Lung (tissue), 12 donors: ENCODE results near the gene COCH. TPM values are rescaled to one million over a fixed set of nuclear protein-coding genes. Genes with fewer than 3 reads are reported as not detected.

Experiments used
- ATAC-seq: fragments of 200-7000 bp; cut with Tn5 transposase; one replicate; pipeline ENCODE4 v1.9.1; 2020; ENCODE audit warnings: moderate number of reproducible peaks; ENCODE audit not compliant: insufficient read depth, low FRiP score
- DNase-seq, 3 donors: peaks; one replicate each; pipeline ENCODE4 v3.0.0-alpha.2; 2013 to 2017
- H3K27ac ChIP-seq, 2 donors: one replicate each; pipeline ENCODE4 v1.5.1; 2013; ENCODE audit warnings: mild to moderate bottlenecking in 2 of 2, moderate library complexity in 2 of 2, control low read depth in 1 of 2, inconsistent platforms in 1 of 2, low read depth in 1 of 2, low read length in 1 of 2
- H3K27me3 ChIP-seq, 3 donors: one replicate each; pipeline ENCODE4 v1.5.1; 2013; ENCODE audit warnings: low read length in 2 of 3; ENCODE audit not compliant: control insufficient read depth in 3 of 3, insufficient read depth in 3 of 3
- H3K36me3 ChIP-seq, 4 donors: one replicate each; pipeline ENCODE4 v1.5.1; 2013; ENCODE audit warnings: low read length in 4 of 4, mild to moderate bottlenecking in 1 of 4, moderate library complexity in 1 of 4; ENCODE audit not compliant: control insufficient read depth in 4 of 4, insufficient read depth in 4 of 4
- H3K4me1 ChIP-seq, 5 donors: one replicate each; pipeline ENCODE4 v1.5.1; 2013; ENCODE audit warnings: low read length in 5 of 5, mild to moderate bottlenecking in 2 of 5, moderate library complexity in 1 of 5; ENCODE audit not compliant: control insufficient read depth in 5 of 5, insufficient read depth in 5 of 5
- H3K4me3 ChIP-seq: one replicate; pipeline ENCODE4 v1.5.1; 2013; ENCODE audit warnings: mild to moderate bottlenecking, control low read depth, moderate library complexity
- H3K9ac ChIP-seq, 2 donors: one replicate each; pipeline ENCODE4 v1.5.1; 2013; ENCODE audit warnings: low read length in 2 of 2, control low read depth in 1 of 2; ENCODE audit not compliant: insufficient read depth in 1 of 2
- H3K9me3 ChIP-seq, 4 donors: one replicate each; pipeline ENCODE4 v1.5.1; 2013; ENCODE audit warnings: low read length in 3 of 4, mild to moderate bottlenecking in 1 of 4, moderate library complexity in 1 of 4; ENCODE audit not compliant: control insufficient read depth in 4 of 4, insufficient read depth in 3 of 4
- WGBS, 2 donors: extraction: QIAGEN DNeasy Blood & Tissue Kit; methylation state at CpG; one replicate each; pipeline ENCODE4 v1.1.7; 2013; 5-methylcytosine and 5-hydroxymethylcytosine counted together
- polyA plus RNA-seq, 2 donors: library from polyadenylated mRNA; stranded (reverse); fragments of 200-250 nt; gene quantifications; one replicate each; pipeline ENCODE4 v1.2.1, GENCODE V29; 2013
- total RNA-seq, 2 donors: library from RNA; depleted of rRNA in 1 of 2; stranded (reverse); fragments of >200 nt in 1 of 2; gene quantifications; one replicate each; pipeline ENCODE4 v1.2.1, GENCODE V29; 2014 to 2021
- TF ChIP-seq, protein P1 (sequence below): IDR thresholded peaks from 2 replicates; pipeline ENCODE4 v1.5.1; 2012; ENCODE audit warnings: mild to moderate bottlenecking; ENCODE audit errors: control extremely low read depth, extremely low read depth
- donor health status: control.
- donor health status: control.
- donor health status: Bipolar disorder and iron deficiency.
- donor health status: healthy.
- donor health status: DM: yes; HTN: yes; CAD: no.

COCH gene
- total and polyA plus RNA-seq, 4 donors: 0.06 to 0.71 (median 0.31) TPM

DNA sequence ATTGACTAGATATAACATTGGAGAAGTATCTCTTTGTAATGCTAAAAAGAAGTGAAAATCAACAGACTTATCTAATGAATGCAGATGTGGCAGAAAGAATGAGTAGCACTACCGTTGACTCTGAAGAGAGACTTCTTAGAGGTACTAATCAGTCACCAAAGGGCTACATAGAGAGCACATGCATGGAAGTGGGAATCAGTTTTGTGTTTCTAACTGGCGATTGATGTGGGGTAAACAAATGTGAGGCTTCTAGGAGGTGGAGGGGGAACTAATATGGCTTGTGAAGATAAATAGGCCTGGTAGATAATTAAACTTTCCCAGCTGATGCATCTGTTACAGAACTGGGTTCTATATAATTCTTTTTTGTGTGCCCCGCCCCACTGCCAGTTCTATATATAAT is 10.5 kb downstream of the COCH start:
- H3K4me1 ChIP-seq: peaks cover 0 to 2% (median 1%) of the 10 kb centered on the region in 5 donors
- TF ChIP-seq, protein P1, sequence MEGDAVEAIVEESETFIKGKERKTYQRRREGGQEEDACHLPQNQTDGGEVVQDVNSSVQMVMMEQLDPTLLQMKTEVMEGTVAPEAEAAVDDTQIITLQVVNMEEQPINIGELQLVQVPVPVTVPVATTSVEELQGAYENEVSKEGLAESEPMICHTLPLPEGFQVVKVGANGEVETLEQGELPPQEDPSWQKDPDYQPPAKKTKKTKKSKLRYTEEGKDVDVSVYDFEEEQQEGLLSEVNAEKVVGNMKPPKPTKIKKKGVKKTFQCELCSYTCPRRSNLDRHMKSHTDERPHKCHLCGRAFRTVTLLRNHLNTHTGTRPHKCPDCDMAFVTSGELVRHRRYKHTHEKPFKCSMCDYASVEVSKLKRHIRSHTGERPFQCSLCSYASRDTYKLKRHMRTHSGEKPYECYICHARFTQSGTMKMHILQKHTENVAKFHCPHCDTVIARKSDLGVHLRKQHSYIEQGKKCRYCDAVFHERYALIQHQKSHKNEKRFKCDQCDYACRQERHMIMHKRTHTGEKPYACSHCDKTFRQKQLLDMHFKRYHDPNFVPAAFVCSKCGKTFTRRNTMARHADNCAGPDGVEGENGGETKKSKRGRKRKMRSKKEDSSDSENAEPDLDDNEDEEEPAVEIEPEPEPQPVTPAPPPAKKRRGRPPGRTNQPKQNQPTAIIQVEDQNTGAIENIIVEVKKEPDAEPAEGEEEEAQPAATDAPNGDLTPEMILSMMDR: no peak
- H3K36me3 ChIP-seq: no peaks in the 10 kb centered on the region
- no peak for ATAC-seq
- DNase-seq: no peak
- no peak overlapping the region for H3K4me3 ChIP-seq
- H3K27ac ChIP-seq: no peak overlapping the region
- H3K9ac ChIP-seq: no peak overlapping the region
- no peaks in the 10 kb centered on the region for H3K27me3 ChIP-seq
- no peaks in the 10 kb centered on the region for H3K9me3 ChIP-seq
- 80 to 89% methylated on average over 3 of the region's 3 CpGs for WGBS, 2 donors

DNA sequence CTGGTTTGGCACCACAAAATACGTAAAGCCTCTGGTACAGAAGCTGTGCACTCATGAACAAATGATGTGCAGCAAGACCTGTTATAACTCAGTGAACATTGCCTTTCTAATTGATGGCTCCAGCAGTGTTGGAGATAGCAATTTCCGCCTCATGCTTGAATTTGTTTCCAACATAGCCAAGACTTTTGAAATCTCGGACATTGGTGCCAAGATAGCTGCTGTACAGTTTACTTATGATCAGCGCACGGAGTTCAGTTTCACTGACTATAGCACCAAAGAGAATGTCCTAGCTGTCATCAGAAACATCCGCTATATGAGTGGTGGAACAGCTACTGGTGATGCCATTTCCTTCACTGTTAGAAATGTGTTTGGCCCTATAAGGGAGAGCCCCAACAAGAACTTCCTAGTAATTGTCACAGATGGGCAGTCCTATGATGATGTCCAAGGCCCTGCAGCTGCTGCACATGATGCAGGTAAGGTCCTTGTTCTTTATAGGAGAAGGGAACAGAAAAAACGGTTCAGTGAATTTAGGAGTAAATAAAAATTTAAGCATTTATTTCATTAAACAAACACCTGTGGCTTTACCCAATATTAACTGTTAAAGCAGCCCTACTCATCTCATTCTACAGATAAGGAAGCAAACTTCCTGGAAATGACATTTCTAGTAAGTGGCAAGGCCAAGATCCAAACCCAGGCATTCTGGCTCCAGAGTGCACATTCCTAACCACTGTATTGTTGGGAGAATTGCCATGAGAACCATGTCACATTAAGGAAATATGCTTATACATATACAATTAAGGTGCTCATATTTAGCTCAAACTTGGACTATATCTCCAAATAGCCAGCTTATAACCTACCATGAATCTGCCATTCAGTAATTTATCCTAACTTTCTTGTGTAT is 11.7 kb downstream of the COCH start:
- Histone ChIP-seq H3K4me3 (no peak overlapping the region), H3K27ac (no peak overlapping the region), H3K36me3 (no peaks in the 10 kb centered on the region), H3K27me3 (no peaks in the 10 kb centered on the region), H3K9ac (no peak overlapping the region), H3K9me3 (no peaks in the 10 kb centered on the region), H3K4me1 (peaks cover 0 to 2% (median 1%) of the 10 kb centered on the region in 5 donors)
- TF ChIP-seq, protein P1: no peak
- WGBS, 2 donors: 86 to 91% methylated on average over 7 of the region's 7 CpGs
- peak; percentile 13 to 75 (median 31) for DNase-seq
- no peak for ATAC-seq

DNA sequence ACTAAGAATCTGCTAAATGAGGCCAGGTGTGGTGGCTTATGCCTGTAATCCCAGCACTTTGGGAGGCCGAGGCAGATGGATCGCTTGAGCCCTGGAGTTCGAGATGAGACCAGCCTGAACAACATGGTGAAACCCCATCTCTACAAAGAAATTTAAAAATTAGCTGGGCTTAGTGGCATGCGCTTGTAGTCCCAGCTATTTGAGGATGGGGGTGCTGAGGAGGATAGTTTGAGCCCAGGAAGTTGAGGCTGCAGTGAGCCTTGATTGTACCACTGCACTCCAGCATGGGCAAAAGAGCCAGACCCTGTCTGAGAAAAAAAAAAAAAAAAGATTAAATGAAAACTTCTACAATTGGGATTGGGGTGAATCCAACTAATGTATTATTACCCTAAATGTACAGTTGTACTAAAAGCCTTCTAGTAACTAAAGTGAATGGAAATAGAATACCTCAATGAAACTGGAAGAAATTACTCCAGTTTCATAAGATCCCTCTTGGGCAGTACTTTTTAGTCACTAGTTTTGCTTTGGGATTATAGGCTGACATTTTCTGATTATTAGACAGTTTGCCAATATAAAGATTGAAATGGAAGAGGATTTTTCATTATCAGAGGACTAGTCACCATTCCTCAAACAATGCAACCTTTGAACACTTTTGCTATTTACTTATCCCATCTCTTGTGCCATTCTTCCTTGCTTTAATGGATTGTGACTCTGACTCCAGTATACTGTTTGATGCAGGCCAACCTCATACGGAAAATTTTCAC is 14.3 kb downstream of the COCH start:
- Histone ChIP-seq H3K36me3 (peaks cover 0 to 3% (median 0%) of the 10 kb centered on the region in 4 donors), H3K9ac (no peak overlapping the region), H3K4me1 (peaks cover 0 to 2% (median 1%) of the 10 kb centered on the region in 5 donors), H3K9me3 (no peaks in the 10 kb centered on the region), H3K27ac (no peak overlapping the region), H3K27me3 (no peaks in the 10 kb centered on the region), H3K4me3 (no peak overlapping the region)
- TF ChIP-seq, protein P1: no peak
- no peak for DNase-seq
- no peak for ATAC-seq
- 97% methylated on average over 5 of the region's 5 CpGs for whole genome bisulfite sequencing, 2 donors
